Pulmonary artery endothelial cell (primary cell): Measurements from ENCODE around the gene MLXIPL. TPM values are rescaled to one million over a fixed set of nuclear protein-coding genes. Genes with fewer than 3 reads are reported as not detected.
"Not testable (repeated sequence)": the region's sequence is repeated elsewhere in the genome, so short reads cannot be mapped to it uniquely, and the experiment has no call there.

ENCODE experiments used
- DNase-seq: peaks from one replicate; pipeline ENCODE4 v3.0.0-alpha.2; 2011; ENCODE audit warnings: low read depth, low spot score
- total RNA-seq: library from RNA; depleted of rRNA; stranded (reverse); fragments of >200 nt; gene quantifications from 2 replicates; pipeline ENCODE4 v1.2.3, GENCODE V29; 2014

The MLXIPL gene
- total RNA-seq: not detected in 2 replicates

DNA sequence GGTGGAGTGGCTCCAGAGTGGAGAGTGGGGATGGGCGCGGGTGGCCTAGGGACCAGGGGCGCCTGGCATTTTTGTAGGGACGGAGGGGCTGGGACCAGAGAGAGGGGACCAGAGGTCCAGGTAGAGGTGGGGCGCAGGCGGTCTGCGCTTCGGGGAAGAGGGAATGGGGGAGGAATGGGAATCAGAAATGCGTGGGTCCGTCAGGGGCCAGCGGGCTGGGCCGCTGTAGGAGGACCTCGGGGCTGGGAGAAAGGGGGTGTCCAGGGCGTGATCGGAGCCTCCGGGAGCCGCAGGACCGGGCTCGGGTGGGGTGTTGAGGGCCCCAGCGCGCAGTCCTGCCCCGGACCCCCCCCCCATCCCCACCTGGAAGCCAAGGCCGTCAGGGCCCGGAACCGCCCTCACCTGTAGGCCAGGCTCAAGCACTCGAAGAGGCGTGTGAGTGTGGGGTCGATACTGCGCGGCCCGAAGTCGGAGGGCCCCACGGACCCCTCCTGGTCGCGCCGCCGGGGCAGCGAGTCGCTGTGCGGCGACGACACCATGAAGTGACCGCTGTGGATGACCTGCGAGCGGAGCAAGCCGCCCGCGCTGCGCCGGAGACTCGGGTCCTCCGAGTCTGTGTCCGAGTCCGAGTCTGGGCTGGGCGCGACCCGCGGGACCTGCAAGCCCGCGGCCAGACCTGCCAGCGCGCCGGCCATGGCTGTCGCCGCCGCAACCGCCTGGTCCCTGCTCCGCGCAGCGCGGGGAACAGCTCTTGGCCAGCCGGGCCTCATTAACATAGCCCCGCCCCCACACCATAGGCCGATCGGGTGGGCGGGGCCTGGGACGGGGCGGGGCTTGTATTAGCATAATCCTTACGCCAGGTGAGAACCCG is at the start of gene MLXIPL:
TSS of gene MLXIPL (minus strand) at position 725 of the 871 bp plus-strand sequence. CDS start at position 695, 30 bp downstream.
- DNase-seq: no peak

GRCh38 chr7:73671857-73672445 is 47.6 kb upstream of the MLXIPL start:
- DNase-seq: no peak

GRCh38 chr7:73671322-73671661 is 47.0 kb upstream of the MLXIPL start:
- no peak for DNase-seq

DNA sequence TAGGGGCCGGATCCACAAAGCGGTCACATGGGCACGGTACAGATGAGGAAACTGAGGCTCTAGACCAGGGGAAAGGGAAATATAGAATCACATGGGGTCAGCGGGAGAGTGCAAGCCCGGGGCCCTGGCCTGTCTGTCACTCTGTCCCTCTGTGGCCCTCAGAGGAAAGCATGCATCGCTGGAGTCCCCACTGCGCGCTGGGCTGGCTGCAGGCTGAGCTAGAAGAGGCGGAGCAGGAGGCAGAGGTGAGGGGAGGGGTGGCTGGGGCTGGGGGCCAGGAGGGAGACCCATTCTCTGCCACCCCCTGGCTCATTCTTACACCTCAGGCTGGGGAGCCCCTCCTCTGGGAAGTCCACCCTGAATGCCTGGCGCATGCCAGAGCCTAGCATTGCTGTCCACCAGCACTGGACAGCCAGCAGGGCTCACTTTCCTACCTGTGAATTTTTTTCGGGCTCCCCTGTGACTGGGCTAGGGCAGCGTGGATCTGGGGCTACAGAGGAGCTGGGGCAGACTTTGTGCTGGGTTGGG is 45.6 kb upstream of the MLXIPL start:
- DNase-seq: no peak

GRCh38 chr7:73669288-73669701 is 45.0 kb upstream of the MLXIPL start:
- no peak for DNase-seq

- DNase-seq: no peak
Measured at GRCh38 chr7:73668886-73669230, 44.5 kb upstream of the MLXIPL start.

DNA sequence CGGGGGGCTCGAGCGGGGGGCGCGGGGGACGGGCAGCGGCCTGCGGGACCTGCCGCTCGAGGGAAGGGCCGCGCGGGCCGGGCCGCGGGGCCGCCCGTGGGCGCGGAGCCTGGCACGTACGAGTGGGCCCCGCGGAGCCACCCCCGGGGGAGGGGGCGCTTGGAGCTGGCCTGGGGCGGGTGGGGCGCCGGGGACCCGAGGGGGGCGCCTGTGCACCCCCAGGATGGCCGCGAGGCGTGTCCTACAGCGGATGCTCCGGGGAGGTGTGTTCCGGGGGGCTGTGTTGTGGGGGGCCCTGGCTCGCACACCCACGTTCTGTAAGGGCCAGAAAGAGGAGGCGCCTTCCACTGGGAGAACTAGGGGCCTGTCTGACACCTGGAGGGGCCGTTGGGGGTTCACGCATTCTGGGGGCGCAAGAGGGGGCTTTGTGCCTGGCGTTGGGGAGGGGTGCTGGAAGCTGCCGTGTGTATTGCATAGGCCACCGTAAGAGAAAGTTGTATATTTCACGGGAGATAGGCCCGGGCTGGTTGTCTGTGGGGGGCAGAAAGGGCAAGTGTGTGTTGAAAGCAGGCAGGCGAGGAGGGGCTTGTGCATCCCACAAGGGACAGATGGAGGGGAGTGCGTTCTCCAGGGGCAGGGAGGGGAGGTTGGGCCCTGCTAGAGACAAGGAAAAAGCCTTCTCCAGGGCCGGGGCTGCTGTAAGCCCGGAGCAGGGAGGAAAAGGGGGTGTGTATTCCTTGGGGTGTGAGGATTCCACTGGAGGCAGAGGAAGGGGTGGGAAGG is 44.0 kb upstream of the MLXIPL start:
- DNase-seq: no peak

DNA sequence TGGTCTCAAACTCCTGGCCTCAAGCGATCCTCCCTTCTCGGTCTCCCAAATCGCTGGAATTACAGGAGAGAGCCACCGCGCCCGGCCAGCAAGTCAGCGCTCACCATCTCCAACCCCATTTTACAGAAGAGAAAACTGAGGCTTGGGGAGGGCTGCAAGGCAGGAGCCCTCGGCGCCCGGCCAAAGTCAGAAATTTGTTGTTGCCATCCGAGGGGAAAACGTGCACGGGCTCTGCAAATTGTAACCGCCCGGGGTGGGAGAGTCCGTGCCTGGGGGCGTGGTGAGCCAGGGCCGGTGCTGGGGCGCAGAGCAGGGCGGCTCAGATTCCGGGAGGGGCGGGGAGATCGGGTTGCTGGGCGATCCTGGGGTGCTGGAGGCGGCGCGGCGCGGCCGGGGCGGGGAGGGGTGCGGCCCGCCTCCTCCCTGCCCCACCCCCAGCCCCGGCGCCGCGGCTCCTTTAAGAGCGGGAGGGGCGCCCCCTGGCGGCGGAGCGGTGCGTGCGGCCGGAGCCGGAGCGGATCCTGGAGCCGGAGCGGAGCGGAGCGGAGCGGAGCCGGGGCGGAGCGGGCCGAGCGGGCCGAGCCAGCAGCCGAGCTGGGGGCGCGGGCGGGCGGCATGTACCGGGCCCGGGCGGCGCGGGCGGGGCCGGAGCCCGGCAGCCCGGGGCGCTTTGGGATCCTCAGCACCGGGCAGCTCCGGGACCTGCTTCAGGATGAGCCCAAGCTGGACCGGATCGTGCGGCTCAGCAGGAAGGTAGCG is 43.2 kb upstream of the MLXIPL start, which contains the start of gene VPS37D:
TSS of gene VPS37D (plus strand) at position 488 of the 759 bp plus-strand sequence. CDS start at position 616, 128 bp downstream.
- no peak for DNase-seq

GRCh38 chr7:73663033-73663432 is 38.7 kb upstream of the MLXIPL start:
- DNase-seq: no peak

GRCh38 chr7:73660594-73660993 is 36.3 kb upstream of the MLXIPL start:
- not testable (repeated sequence) for DNase-seq

DNA sequence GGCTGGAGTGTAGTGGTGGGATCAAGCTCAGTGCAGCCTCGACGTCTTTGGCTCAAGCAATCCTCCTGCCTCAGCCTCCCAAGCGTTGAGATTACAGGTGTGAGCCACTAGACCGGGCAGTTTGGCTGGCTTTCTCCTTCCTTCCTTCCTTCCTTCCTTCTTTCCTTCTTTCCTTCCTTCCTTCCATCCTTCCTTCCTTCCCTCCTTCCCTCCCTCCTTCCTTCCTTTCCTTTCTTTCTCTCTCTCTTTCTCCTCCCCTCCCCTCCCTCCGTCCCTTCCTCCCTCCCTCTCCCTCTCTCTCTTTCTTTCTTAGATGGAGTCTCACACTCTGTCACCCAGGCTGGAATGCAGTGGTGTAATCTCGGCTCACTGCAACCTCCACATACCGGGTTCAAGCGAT is 35.7 kb upstream of the MLXIPL start:
- no peak for DNase-seq

DNA sequence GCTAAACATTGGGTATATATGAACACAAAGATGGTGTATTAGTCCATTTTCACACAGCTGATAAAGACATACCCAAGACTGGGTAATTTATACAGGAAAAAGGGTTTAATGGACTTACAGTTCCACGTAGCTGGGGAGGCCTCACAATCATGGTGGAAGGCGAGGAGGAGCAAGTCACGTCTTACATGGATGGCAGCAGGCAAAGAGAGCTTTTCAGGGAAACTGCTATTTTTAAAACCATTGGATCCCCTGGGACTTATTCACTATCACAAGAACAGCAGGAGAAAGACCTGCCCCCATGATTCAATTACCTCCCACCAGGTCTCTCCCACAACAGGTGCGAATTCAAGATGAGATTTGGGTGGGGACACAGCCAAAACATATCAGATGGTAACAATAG is 31.0 kb upstream of the MLXIPL start:
- not testable (repeated sequence) for DNase-seq

DNA sequence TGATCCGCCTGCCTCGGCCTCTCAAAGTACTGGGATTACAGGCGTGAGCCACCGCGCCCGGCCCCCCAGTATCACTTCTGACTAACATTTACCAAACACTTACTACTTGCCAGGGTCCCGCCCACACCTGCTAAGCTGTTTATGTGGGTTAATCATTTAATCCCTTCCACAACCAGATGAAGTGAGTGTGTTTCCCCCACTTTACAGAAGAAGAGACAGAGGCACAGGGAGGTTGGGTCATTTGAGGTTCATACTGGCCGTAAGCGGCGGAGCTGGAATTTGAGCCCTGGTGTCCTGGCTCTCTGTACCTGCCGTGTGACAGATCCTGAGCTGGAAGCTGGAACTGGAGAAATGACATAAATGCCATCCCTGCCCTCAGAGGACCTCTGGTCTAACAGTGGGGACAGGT is 28.2 kb upstream of the MLXIPL start:
- no peak for DNase-seq

DNA sequence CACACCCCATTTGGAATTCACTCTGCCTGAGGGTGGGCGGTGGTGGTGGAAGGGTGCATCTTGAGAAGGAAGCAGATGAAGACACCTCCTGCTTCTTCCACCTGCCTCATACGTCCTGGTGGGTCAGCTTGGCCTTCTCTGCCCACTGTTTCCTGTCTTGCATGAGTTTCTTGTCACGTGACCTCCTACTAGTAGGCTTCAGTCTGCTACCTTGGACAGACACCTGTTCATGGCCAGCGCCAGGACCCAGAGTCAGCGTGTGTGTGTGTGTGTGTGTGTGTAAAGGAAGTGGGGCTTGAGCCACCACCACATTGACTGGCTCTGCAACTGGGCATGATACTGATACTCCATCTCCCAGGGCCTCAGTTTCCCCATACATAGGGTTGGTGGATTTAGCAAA is 26.2 kb upstream of the MLXIPL start:
- no peak for DNase-seq

DNA sequence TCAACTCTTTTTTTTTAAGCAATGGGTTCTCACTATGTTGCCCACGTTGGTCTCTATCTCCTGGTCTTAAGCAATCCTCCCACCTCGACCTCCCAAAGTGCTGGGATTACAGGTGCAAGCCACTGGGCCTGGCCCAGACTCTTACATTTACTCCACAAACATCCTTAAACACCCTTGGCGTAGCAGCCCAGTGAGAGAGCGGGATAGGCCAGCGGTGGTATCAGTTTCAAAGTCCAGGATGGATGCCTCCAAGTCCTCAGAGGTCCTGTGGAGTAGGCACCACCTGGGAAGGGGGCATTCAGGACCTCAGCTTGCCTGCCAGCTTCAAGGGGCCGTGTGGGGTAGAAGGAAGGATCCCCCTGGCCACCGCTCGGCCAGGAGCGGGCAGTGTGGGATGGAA is 25.3 kb upstream of the MLXIPL start:
- DNase-seq: no peak

GRCh38 chr7:73648593-73649332 is 24.4 kb upstream of the MLXIPL start:
- no peak for DNase-seq

DNA sequence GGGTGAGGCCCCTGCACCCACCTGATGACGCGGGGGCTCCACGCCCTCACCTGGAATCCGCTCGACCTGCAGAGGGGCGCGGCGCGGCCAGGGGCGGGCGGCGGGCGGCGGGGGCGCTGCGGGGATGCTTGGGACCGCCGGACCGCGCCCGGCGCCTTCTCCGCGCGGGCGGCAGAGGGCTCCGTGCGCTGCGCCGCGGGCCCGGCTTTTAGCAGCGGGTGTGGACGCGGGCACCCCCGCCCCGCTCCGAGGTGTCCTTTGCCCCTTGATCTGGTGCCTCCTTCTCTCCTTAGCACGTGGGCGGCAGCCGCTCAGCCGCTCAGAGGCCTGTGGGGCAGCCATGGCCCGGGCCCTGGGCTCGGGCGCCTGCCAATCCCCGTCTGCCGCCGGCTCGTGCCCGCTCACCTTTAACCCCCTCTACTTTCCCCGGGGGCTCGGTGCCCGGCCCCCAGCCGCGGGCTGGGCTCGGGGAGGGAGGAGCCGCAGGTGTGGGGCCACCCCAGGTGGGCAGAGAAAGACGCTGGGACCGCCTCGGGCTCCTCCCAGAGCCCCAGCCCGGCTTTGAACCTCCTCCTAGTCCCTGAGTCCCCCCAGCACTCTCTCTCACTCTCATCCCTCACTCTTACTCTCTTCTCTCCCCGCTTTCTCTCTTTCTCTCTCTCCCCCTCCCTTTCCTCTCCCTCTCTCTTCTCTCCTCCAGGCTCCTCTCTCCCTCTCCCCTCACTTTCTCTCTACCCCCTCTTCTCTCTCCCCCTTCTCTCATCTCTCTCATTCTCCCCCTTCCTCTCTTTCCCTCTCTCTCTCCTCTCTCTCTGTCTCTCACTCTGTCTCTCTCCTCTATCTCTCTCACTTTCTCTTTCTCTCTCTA is 23.6 kb upstream of the MLXIPL start:
- DNase-seq: no peak

GRCh38 chr7:73646785-73647724 is 22.7 kb upstream of the MLXIPL start:
- DNase-seq: no peak
